Measurements from ENCODE around the gene NUTF2.
"Not testable (repeated sequence)": the region's sequence is repeated elsewhere in the genome, so short reads cannot be mapped to it uniquely, and the experiment has no call there.

Gene NUTF2

GRCh38 chr16:67888331-67888730 is 41.6 kb downstream of the NUTF2 start:
- DNase-seq = no peak

DNA sequence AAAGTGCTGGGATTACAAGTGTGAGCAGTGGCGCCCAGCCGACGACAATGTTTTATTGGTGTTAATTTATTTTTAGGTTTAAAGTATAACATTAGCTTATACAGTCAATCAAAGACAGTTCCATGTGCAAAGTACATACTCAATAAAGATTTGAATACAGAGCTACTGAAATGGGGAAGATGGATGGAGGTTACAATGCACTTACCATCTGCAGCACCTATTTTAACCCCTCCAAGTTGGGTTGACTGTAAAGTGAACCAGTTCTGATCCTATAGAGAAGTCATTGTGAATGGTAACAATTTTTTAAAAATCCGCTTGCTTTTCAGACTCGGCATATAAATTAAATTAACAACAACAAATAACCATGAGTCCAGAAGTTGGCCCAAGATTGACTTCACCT is 45.6 kb downstream of the NUTF2 start:
- DNase-seq = no peak

DNA sequence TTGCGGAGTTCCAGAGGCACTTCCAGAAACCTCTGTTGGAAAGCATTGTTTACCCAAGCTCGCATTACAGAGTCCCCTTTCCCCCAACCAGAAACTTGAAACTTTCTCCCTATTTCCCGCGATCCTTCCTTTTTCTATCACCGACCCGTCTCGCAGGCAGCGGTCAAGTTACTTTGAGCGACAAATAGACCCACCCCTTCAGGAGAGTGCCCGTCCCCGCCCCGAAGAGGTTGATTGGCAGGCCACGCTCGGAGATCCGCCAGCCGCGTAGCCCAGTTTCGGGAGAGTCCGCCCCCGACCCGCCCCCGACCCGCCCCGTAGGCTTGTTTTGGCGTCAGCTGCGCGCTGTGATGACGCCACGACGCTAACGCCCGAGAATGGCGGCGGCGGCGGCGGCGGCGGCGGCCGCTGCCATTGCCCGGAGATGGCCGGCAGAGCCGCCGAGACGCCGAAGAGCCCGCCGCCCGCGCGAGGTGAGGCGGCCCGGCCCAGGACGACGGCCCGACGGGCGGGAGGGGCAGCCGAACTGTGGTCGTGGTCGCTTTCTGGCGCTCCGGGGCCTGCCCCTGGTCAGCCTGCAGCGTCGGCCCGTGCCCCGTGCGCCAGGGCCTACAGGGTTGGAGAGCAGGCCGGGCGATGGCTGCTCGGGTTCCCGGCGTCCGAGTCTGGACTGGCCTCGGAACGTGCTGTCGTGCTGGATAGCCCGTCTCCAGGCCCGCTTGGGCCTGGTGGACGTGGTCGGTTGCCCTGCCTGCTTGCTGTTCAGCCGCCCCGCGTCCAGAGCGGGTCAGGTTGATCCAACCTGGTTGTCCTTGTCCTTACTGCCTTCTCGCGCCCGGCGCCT is 46.4 kb downstream of the NUTF2 start, which contains the start of gene PSKH1:
TSS of gene PSKH1 (plus strand) at position 356 of the 844 bp plus-strand sequence. CDS start 15,496 bp downstream, outside the sequence.
- DNase-seq = peak; percentile 90 to 95 (median 91)

- no peak for DNase-seq
Observed at GRCh38 chr16:67893743-67894399, 47.1 kb downstream of the NUTF2 start.

DNA sequence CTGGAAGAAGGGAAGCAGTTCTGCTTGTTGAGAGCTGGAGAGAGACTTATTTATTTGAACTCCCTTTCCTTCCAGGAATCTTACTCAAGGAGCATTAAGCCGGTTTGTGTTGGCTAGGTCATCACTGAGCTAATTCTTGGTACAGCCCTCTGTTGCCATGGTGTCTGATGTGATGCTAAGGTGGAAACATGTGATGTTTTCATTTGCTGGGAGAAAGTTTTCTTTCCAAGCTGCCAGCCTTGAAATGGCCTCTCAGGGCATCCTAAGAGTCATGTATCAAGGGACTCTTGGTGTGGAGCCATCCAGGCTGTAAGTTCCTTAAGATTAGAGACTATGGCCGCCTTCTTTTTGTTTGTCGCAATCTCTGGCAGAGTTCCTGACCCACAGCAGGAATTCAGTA is 50.5 kb downstream of the NUTF2 start:
- no peak for DNase-seq

DNA sequence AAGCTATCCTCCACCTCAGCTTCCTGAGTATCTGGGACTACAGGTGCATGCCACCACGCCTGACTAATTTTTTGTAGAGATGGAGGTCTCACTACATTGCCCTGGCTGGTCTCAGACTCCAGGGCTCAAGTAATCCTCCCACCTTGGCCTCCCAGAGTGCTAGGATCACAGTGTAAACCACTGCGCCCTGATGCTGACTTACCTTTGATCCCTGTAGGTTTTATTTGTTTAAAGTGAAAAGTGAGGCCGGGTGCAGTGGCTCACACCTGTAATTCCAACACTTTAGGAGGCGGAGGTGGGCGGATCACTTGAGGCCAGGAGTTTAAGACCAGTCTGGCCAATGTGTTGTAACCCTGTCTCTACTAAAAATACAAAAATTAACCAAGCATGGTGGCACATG is 55.0 kb downstream of the NUTF2 start:
- no peak for DNase-seq

DNA sequence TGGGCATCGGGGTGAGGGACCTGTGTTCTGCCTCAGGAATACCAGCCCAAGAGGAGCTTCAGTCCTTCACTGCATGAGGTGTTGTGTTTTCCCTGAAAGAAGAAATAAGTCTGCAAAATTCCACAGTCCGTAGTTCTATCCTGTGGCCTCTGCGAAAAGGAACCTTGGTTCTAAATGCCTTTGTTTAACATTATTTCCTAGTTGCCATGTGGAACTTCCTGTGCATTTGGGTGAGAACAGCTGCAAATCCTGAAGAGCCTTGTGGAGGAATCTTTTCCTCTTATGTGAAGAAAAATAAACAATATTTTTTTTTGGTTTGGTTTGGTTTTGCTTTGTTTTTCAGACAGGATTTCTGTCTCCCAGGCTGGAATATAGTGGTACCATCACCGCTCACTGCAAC is 56.1 kb downstream of the NUTF2 start:
- no peak for DNase-seq

GRCh38 chr16:67907397-67908180 is 60.9 kb downstream of the NUTF2 start:
- DNase-seq = no peak

- no peak for DNase-seq
Observed at GRCh38 chr16:67909056-67909742, 62.5 kb downstream of the NUTF2 start.

DNA sequence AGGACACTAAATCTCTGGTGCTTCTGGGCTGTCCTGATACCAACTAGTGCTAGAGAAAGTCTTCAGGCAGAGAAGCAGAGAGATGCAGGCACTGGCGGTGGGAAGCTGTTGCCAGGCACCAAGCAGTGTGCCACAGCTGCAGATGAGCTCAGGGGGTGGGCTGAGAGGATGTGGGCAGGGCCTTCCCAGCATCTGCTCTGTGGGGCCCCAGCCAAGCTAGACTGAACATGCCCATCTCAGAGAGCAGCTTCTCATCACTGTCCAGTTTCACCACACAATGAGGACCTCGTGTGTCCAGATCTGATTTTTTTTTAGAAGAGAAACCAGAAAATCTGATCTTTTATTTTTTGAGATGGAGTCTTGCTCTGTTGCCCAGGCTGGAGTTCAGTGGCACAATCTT is 63.4 kb downstream of the NUTF2 start:
- peak; percentile 5 to 62 (median 13) for DNase-seq

DNA sequence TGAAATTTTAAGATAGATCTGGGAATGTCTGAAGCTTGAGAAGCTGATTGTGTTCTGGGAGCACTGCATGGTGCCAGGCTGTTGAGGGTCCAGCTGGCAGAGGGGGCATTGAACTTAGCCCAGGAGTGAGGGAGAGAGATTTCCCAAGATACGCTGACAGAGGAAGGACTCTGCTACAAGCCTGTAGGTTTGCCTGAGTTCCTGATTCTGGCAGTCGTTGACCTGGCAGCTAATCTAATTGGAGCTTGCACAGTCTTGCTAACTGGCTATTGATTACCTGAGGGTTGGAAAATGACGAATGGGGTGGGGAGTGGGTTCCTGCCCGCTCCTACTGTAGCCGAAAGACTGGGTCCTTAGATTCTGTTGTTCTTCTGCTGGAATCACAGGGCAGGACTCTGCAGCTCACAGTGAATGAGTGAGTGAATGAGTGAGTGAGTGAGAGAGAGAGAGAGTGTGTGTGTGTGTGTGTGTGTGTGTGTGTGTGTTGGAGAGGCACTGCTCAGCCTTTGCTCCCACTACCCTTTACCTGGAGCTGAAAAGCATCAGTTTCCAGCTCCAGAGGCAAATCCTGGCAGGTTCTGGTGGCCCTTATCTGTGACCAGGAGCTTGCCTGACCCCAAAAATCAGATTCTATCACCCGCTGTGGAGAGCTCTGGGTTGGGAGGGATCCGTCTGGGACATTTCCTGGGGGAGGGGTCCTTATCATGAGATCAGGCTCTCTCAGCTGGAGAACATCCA is 68.2 kb downstream of the NUTF2 start:
- DNase-seq = no peak

- not testable (repeated sequence) for DNase-seq
Observed at GRCh38 chr16:67915496-67915769, 68.7 kb downstream of the NUTF2 start.

DNA sequence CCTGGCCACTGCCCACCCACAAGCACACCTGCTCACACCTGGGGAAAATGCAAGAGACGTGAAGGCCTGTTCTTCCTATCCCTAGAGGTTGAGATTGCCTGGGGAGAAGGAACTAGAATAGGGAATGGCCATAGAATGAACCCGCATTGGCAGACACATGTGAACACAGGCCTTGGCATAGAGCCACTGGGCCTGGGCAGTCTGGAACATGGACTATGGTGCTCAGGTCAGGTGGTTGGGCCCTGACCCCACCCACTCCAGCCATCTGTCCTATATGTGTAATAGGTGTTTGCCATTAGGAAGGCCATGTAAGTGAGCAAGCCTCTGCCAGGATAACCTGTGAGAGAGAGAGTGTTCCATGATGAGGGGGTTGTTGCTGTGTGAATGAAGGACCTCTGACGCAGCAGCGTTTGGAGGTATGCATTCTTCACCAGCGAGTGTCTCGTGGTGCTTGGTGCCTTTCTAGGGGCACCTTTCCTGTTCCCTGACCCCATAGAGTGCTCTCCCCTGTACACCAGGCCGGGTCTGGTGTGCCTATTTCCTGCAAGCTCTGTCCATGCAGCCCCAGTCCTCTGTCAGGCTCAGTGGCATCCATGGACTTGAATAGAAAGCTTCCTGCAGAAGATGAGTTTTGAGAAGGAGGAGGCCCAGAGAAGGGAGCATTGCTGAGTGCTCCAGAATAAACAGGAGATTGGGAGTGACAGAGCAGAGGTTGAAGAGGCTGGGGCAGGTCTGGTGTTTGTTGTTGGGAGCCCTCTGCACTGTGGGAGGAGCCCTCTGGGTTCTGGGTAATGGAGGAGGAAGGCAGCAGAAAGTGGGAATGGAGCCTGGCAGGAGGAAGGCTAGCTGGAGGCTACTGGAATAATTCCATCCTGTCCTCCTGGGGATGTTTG is 69.3 kb downstream of the NUTF2 start:
- DNase-seq = no peak

- peak in 1 of 3 experiments; percentile 46 for DNase-seq
Observed at GRCh38 chr16:67917140-67917851, 70.6 kb downstream of the NUTF2 start.

- DNase-seq = peak in 1 of 3 experiments; percentile 62
Observed at GRCh38 chr16:67917852-67918236, 71.1 kb downstream of the NUTF2 start.

- DNase-seq = peak in 1 of 3 experiments; percentile 20
Observed at GRCh38 chr16:67919622-67920221, 73.0 kb downstream of the NUTF2 start.
